EH (cell line): ENCODE data around the gene SLC10A6.
A peak's percentile ranks its signal among the peaks of the same experiment; 100 is the strongest.

Experiments used
- DNase-seq: peaks from one replicate; pipeline ENCODE4 v3.0.0-alpha.2; 2015; ENCODE audit warnings: low read depth

SLC10A6 gene

DNA sequence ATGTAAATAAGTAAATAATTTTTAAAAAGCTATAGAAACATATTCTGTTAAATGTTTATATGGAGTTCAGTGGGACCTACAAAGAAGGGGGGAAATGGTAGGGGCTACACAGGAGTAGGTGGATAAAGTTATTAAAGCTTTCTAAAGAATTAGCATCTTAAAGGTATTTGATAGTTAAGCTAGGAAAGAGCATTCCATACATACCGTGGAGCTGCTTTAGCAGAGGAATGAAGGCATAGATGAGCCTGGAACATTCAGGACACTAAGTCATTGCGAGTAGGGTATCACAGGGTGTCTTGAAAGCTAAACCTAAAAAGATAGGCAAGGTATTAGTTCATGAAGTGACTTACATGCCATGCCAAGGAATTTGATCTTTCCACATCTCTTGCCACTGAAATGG lies 60.4 kb downstream of the SLC10A6 start:
- DNase-seq, result peak; percentile 16

DNA sequence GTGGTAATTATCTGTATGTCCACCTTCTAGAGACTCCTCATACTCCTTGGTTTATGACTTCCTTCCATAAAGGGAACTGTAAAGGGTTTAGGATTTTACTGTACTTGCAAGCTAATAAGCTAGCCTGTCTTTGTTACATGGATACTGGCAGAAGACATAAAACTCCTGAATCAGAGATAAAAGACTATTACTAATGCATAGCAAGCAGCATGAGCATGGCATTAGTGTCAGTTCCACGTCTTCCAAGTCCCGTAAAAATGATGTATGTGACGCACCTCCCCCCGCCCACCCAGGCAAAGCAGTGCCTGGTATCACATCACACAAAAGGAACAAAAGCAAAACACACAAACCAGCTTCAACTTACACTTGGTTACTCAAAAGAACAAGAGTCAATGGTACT lies 71.0 kb downstream of the SLC10A6 start:
- no peak for DNase-seq

DNA sequence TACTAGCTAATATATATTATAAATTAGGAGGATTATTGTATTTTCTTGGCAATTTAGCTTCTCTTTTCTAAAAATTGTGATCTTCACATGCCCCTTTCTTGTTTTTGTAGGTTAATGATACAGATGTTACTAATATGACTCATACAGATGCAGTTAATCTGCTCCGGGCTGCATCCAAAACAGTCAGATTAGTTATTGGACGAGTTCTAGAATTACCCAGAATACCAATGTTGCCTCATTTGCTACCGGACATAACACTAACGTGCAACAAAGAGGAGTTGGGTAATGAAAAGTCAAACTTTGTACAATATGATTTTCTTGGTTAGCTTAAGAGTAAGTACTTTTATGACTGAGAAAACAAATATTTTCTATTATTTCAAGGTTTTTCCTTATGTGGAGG lies 74.1 kb downstream of the SLC10A6 start:
- no peak for DNase-seq
